Liver (tissue), 9 donors: ENCODE results near the gene PFKL. TPM values are rescaled to one million over a fixed set of nuclear protein-coding genes. Genes with fewer than 3 reads are reported as not detected.

Experiments used
- DNase-seq: peaks from one replicate; pipeline ENCODE4 v3.0.0-alpha.2; 2017; ENCODE audit warnings: low spot score
- H3K27ac ChIP-seq, 2 donors: one replicate each; pipeline ENCODE4 v1.7.0; 2013; ENCODE audit warnings: inconsistent platforms in 2 of 2, low read length in 2 of 2, control low read depth in 1 of 2, low read depth in 1 of 2, mild to moderate bottlenecking in 1 of 2
- H3K27me3 ChIP-seq, 4 donors: one replicate each; pipeline versions ENCODE4 v1.6.1 to v1.7.0; 2013; ENCODE audit warnings: low read length in 3 of 4, inconsistent platforms in 1 of 4, mild to moderate bottlenecking in 1 of 4, moderate library complexity in 1 of 4; ENCODE audit not compliant: control insufficient read depth in 4 of 4, insufficient read depth in 4 of 4
- H3K36me3 ChIP-seq, 4 donors: one replicate each; pipeline versions ENCODE4 v1.6.1 to v1.7.0; 2013; ENCODE audit warnings: low read length in 3 of 4, mild to moderate bottlenecking in 3 of 4, low read depth in 1 of 4, moderate library complexity in 1 of 4; ENCODE audit not compliant: control insufficient read depth in 4 of 4, insufficient read depth in 3 of 4
- H3K4me1 ChIP-seq, 4 donors: one replicate each; pipeline versions ENCODE4 v1.6.1 to v1.7.0; 2013; ENCODE audit warnings: low read length in 3 of 4, mild to moderate bottlenecking in 3 of 4, moderate library complexity in 1 of 4; ENCODE audit not compliant: control insufficient read depth in 4 of 4, insufficient read depth in 4 of 4
- H3K4me3 ChIP-seq, 3 donors: one replicate each; pipeline versions ENCODE4 v1.6.1 to v1.7.0; 2013; ENCODE audit warnings: low read length in 3 of 3, control low read depth in 1 of 3, low read depth in 1 of 3, mild to moderate bottlenecking in 1 of 3
- H3K9ac ChIP-seq, 2 donors: one replicate each; pipeline ENCODE4 v1.7.0; 2013; ENCODE audit warnings: low read length in 2 of 2, mild to moderate bottlenecking in 2 of 2, moderate library complexity in 2 of 2, control low read depth in 1 of 2, low read depth in 1 of 2
- H3K9me3 ChIP-seq, 4 donors: one replicate each; pipeline versions ENCODE4 v1.6.1 to v1.7.0; 2013; ENCODE audit warnings: low read length in 3 of 4; ENCODE audit not compliant: control insufficient read depth in 4 of 4
- FOXA1 ChIP-seq: IDR thresholded peaks from 2 replicates; pipeline ENCODE4 v1.6.1; 2016; ENCODE audit warnings: antibody characterized with exemption
- JUND ChIP-seq, 2 donors: IDR thresholded peaks; 2 replicates each; pipeline ENCODE4 v1.6.1; 2016; ENCODE audit warnings: antibody characterized with exemption in 2 of 2
- RAD21 ChIP-seq, 2 donors: IDR thresholded peaks; 2 replicates each; pipeline ENCODE4 v1.6.1; 2016; ENCODE audit warnings: antibody characterized with exemption in 2 of 2, mild to moderate bottlenecking in 2 of 2
- WGBS: extraction: QIAGEN DNeasy Blood & Tissue Kit; methylation state at CpG from one replicate; pipeline ENCODE4 v1.1.7; 2013; 5-methylcytosine and 5-hydroxymethylcytosine counted together
- polyA plus RNA-seq, 2 donors: library from polyadenylated mRNA; stranded (reverse) in 1 of 2; unstranded in 1 of 2; fragments of 200-250 nt in 1 of 2; fragments of >200 nt in 1 of 2; fragmentation: Nextera tagmentation in 1 of 2; extraction: Ambion mirVana in 1 of 2; gene quantifications; one replicate each; pipeline versions ENCODE4 v1.2.1 to v1.2.3, GENCODE V29; 2013 to 2015
- total RNA-seq, 2 donors: library from RNA; depleted of rRNA; stranded (reverse); fragments of >200 nt; gene quantifications; one replicate each; pipeline ENCODE4 v1.2.3, GENCODE V29; 2014
- TF ChIP-seq, protein P1 (sequence below): fragments of 150-350 bp; IDR thresholded peaks from 2 replicates; pipeline ENCODE4 v1.5.1; 2017; ENCODE audit warnings: improper control_type of control experiment, low read depth, low read length; ENCODE audit not compliant: missing input control
- TF ChIP-seq, protein P2 (sequence below): IDR thresholded peaks from 2 replicates; pipeline ENCODE4 v1.6.1; 2016; ENCODE audit warnings: antibody characterized with exemption
- TF ChIP-seq, protein P3 (sequence below): IDR thresholded peaks from 2 replicates; pipeline ENCODE4 v1.6.1; 2016; ENCODE audit warnings: antibody characterized with exemption, mild to moderate bottlenecking
- donor health status: healthy.
- donor health status: healthy.
- donor health status: healthy.
- donor health status: healthy.
- donor health status: healthy.

Gene PFKL
- total and polyA plus RNA-seq, 4 donors, result 48.1 to 98.4 (median 81.0) TPM

GRCh38 chr21:44365251-44365966 lies 65.6 kb downstream of the PFKL start:
- DNase-seq, result no peak
- no peak overlapping the region for H3K4me3 ChIP-seq
- H3K9ac ChIP-seq, result no peak overlapping the region
- WGBS, result 94% methylated on average over 18 of the region's 18 CpGs
- H3K27me3 ChIP-seq, result no peaks in the 10 kb centered on the region
- no peak overlapping the region for H3K27ac ChIP-seq
- no peaks in the 10 kb centered on the region for H3K9me3 ChIP-seq
- TF ChIP-seq, protein P1, sequence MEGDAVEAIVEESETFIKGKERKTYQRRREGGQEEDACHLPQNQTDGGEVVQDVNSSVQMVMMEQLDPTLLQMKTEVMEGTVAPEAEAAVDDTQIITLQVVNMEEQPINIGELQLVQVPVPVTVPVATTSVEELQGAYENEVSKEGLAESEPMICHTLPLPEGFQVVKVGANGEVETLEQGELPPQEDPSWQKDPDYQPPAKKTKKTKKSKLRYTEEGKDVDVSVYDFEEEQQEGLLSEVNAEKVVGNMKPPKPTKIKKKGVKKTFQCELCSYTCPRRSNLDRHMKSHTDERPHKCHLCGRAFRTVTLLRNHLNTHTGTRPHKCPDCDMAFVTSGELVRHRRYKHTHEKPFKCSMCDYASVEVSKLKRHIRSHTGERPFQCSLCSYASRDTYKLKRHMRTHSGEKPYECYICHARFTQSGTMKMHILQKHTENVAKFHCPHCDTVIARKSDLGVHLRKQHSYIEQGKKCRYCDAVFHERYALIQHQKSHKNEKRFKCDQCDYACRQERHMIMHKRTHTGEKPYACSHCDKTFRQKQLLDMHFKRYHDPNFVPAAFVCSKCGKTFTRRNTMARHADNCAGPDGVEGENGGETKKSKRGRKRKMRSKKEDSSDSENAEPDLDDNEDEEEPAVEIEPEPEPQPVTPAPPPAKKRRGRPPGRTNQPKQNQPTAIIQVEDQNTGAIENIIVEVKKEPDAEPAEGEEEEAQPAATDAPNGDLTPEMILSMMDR, result no peak
- TF ChIP-seq RAD21 (IDR thresholded peaks at IDR 0.05) (no peak), JUND (IDR thresholded peaks at IDR 0.05) (no peak)
- TF ChIP-seq, protein P2, sequence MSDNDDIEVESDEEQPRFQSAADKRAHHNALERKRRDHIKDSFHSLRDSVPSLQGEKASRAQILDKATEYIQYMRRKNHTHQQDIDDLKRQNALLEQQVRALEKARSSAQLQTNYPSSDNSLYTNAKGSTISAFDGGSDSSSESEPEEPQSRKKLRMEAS, result no peak
- H3K4me1 ChIP-seq, result peaks cover 0 to 6% (median 5%) of the 10 kb centered on the region in 4 donors
- no peaks in the 10 kb centered on the region for H3K36me3 ChIP-seq

DNA sequence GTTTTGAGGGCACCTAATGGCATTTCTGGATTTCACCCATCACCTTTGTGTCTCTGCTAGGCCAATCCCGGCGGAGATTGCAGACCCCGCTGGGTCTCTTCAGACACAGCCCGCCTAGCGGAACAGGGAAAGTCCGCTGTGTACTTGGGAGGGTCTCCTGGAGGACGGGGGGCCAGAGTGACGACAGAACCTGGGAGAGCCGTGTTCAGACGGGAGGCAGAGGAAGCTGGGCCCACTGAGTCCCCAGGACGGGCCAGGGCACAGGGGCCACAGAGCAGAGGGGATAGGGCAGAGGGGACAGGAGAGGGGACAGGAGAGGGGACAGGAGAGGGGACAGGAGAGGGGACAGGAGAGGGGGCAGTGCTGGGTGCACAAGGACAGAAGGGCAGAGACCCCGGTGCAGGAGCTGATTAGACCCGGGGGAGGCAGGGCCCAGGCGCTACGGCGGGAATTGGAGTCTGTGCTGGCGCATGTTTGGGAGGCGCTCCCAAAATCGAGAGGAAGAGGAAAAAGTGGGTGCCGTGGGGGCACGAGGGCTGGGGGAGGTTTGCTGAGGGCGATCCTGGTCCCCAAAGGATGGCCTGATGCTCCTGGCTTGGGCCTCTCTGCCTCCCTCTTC lies 66.2 kb downstream of the PFKL start:
- TF ChIP-seq FOXA1, result no peak
- TF ChIP-seq, protein P1, result no peak
- TF ChIP-seq, protein P2, result no peak
- TF ChIP-seq, protein P3, sequence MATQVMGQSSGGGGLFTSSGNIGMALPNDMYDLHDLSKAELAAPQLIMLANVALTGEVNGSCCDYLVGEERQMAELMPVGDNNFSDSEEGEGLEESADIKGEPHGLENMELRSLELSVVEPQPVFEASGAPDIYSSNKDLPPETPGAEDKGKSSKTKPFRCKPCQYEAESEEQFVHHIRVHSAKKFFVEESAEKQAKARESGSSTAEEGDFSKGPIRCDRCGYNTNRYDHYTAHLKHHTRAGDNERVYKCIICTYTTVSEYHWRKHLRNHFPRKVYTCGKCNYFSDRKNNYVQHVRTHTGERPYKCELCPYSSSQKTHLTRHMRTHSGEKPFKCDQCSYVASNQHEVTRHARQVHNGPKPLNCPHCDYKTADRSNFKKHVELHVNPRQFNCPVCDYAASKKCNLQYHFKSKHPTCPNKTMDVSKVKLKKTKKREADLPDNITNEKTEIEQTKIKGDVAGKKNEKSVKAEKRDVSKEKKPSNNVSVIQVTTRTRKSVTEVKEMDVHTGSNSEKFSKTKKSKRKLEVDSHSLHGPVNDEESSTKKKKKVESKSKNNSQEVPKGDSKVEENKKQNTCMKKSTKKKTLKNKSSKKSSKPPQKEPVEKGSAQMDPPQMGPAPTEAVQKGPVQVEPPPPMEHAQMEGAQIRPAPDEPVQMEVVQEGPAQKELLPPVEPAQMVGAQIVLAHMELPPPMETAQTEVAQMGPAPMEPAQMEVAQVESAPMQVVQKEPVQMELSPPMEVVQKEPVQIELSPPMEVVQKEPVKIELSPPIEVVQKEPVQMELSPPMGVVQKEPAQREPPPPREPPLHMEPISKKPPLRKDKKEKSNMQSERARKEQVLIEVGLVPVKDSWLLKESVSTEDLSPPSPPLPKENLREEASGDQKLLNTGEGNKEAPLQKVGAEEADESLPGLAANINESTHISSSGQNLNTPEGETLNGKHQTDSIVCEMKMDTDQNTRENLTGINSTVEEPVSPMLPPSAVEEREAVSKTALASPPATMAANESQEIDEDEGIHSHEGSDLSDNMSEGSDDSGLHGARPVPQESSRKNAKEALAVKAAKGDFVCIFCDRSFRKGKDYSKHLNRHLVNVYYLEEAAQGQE, result no peak
- Histone ChIP-seq H3K9ac (no peak overlapping the region), H3K4me1 (peaks cover 0 to 10% (median 5%) of the 10 kb centered on the region in 4 donors), H3K4me3 (no peak overlapping the region), H3K9me3 (no peaks in the 10 kb centered on the region), H3K27me3 (no peaks in the 10 kb centered on the region), H3K36me3 (no peaks in the 10 kb centered on the region), H3K27ac (no peak overlapping the region)
- no peak for DNase-seq
- WGBS, result 94% methylated on average over 22 of the region's 22 CpGs
